Peyer's patch (tissue), 4 donors: ENCODE measurements around the gene AKAP13.

Source experiments
- POLR2A ChIP-seq, 2 donors: fragments of 450-650 bp; IDR thresholded peaks; one replicate each; pipeline ENCODE4 v1.5.1; 2017; ENCODE audit warnings: antibody characterized with exemption in 2 of 2, mild to moderate bottlenecking in 2 of 2, moderate library complexity in 2 of 2
- TF ChIP-seq, protein P1 (sequence below), 6 experiments: fragments of 450-650 bp in 4 of 6; fragments of 200-600 bp in 2 of 6; sonication (generic) in 1 of 6; IDR thresholded peaks; one replicate each; pipeline ENCODE4 v1.5.1; 2017 to 2019; ENCODE audit warnings: antibody characterized with exemption in 6 of 6, mild to moderate bottlenecking in 3 of 6, moderate library complexity in 1 of 6

DNA sequence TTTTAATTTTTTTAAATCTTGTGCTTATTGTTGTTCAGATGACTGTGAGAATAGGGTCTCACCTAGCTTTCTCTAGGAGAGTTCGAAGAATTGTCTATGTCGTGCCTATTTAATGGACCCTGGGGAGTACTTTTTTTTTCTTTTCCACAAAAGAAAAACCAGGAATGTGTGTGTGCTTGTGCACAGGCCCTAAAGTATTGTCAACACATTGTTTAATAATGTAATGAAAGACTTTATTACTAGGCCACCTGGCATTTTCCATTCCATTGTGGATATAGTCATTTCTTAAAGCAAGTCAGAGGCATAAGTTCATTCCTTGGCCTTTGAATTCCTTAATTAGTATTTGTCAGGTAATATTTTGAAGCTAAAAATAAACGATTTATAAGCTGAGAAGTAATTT, 278.4 kb downstream of the AKAP13 start:
- TF ChIP-seq, protein P1, sequence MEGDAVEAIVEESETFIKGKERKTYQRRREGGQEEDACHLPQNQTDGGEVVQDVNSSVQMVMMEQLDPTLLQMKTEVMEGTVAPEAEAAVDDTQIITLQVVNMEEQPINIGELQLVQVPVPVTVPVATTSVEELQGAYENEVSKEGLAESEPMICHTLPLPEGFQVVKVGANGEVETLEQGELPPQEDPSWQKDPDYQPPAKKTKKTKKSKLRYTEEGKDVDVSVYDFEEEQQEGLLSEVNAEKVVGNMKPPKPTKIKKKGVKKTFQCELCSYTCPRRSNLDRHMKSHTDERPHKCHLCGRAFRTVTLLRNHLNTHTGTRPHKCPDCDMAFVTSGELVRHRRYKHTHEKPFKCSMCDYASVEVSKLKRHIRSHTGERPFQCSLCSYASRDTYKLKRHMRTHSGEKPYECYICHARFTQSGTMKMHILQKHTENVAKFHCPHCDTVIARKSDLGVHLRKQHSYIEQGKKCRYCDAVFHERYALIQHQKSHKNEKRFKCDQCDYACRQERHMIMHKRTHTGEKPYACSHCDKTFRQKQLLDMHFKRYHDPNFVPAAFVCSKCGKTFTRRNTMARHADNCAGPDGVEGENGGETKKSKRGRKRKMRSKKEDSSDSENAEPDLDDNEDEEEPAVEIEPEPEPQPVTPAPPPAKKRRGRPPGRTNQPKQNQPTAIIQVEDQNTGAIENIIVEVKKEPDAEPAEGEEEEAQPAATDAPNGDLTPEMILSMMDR (IDR thresholded peaks at IDR 0.05), result no peak
- TF ChIP-seq POLR2A (IDR thresholded peaks at IDR 0.05), result no peak
